LNCAP (cell line): ENCODE measurements around the gene GRM8.

ENCODE experiments used
- TF ChIP-seq, protein P1 (sequence below): fragments of 450-650 bp; IDR thresholded peaks from 2 replicates; pipeline ENCODE4 v1.5.1; 2017; ENCODE audit warnings: mild to moderate bottlenecking

The GRM8 gene

DNA sequence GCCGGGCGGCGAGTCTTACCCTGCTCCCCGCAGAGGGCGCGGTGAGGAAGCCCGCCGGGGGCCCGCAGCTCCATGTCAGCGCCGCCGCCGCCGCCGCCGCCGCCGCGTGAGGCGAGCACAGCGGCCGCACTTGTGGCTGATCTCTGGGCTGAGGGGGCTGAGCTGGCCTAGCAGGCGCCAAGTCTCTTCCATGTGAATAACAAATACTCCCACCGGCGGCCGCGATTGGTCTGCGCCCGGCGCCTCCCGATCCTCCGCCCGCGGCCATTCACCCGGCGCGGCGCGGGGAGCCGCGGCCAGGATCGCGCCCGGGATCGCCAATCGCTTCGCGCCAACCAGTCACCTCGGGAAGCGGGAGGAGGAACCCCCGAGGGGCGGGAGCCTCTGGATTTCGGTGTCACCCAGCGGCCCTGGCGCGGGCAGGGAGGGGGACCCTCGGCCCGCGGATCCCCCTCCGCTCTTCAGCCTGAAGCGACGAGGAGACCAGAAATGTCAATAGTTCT is at the start of gene GRM8:
GRM8 (minus strand) TSS at position 164 of the 503 bp plus-strand sequence.
- TF ChIP-seq, protein P1, sequence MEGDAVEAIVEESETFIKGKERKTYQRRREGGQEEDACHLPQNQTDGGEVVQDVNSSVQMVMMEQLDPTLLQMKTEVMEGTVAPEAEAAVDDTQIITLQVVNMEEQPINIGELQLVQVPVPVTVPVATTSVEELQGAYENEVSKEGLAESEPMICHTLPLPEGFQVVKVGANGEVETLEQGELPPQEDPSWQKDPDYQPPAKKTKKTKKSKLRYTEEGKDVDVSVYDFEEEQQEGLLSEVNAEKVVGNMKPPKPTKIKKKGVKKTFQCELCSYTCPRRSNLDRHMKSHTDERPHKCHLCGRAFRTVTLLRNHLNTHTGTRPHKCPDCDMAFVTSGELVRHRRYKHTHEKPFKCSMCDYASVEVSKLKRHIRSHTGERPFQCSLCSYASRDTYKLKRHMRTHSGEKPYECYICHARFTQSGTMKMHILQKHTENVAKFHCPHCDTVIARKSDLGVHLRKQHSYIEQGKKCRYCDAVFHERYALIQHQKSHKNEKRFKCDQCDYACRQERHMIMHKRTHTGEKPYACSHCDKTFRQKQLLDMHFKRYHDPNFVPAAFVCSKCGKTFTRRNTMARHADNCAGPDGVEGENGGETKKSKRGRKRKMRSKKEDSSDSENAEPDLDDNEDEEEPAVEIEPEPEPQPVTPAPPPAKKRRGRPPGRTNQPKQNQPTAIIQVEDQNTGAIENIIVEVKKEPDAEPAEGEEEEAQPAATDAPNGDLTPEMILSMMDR: no peak

DNA sequence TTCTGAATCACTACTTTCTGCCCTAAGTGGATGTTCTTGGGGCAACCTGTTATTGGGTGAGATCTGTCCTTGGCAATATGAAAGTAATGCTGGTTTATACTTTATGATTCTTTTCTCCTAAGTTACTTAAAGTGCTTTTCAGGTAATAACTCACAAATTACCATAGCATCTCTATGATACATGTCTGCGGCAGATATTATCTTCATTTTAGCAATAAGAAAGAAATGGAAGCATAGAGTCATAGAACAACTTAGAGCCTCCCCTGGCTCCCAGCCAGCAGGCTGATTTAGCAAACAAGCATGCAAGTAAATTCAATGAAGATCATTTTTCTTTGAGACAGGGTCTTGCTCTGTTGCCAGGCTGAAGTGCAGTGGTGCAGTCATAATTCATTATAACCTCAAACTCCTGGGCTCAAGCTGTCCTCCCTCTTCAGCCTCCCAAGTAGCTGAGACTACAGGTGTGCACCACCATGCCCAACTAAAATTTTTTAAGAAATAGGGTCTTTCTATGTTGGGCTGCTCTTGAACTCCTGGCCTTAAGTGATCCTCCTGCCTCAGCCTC is 38.1 kb upstream of the GRM8 start:
- TF ChIP-seq, protein P1: no peak

DNA sequence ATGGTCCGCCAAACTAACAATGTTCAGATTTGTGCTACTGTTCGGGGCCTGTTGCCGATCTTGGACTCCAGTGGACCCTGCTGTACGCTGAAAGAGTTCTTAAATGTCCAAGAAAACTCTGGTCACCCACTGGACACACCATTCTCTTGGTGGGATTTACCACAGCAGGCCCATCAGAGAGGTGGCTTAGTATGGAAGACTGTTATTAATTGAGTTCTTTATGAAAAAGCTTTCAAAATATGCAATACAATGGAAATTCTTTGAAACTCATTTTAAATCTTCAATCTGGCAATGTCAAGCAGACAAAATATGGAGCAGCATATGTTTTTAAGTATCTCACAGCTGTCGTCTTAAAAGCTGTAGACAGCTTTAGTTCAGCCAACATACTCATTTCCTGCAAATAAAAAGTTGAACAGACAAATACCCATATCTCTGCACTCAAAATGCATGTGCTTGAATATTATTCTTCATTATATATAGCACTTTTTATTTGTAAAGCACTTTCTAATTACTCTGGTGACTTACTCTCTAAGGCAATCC is 37.4 kb upstream of the GRM8 start:
- TF ChIP-seq, protein P1: no peak

DNA sequence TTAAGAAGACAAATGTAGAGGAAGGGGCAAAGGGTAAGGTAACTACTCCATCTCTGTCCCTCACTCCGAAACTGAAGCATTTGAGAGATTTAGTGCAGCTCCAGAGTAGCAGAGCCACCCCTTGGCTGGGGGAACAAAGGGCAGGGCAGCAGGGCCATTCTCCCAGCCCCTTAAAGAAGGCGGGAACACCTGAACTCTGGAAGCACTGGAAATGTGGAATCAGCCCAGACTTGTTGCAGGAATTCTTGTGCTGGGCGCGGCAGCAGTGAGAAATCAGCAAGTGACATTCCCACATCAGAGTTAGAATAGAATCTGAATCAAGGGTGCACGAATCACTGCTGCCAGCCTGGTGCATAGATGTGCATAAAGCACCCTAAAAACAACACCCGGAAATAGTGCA is 34.4 kb upstream of the GRM8 start:
- TF ChIP-seq, protein P1: no peak

DNA sequence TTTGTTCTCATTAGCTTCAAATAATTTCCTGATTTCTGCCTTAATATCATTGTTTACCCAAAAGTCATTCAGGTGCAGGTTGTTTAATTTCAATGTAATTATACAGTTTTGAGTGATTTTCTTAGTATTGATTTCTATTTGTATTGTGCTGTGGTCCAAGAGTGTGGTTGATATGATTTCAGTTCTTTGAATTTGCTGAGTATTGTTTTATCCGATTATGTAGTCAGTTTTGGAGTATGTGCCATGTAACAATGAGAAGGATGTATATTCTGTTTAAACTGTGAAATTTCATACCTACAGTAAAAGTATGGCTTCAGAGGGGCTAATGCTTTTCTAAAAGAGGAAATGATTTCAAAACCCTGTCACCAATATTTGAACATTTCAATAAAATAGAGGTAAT is 17.4 kb upstream of the GRM8 start:
- TF ChIP-seq, protein P1: no peak

DNA sequence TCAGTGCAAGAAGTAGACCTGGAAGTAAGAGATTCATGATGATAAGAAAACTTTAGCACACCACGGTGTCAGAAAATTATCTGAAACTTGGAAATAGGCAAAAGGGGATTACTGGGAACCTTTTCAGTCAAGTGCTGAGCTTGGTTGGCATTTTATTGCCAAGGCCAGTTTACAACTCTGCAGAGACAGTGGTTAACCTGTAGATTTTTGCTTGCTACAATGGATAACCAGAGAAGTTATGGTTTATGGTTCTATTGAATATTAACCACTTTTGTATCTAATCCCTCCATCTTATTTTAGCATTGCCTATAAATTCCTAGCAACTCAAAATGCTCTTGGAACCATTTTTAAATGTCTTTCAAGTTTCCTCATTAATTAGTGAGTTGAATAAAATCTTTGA is 13.3 kb upstream of the GRM8 start:
- TF ChIP-seq, protein P1: no peak

DNA sequence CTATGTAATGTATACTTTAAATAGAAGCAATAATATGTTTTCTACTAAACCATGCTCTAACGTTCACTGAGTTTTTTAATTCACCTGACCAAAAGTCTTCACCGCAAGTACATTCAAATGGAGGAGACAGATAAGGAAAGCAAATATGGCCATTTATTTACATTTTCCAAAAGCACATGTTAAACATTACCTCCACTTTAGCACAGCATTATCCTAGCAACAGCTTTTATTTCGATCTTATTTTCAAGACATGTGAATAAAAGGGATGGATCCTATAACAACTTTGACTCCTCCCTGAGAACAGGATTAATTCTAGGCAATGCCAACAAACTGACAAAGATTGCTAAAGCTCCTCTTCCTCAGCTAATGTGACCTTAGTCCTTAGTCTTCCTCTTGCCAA is 11.5 kb upstream of the GRM8 start:
- TF ChIP-seq, protein P1: no peak
